OCI-LY3 (cell line): ENCODE data around the gene HOOK1.

Experiments used
- H2AFZ ChIP-seq: fragments of 200-600, 300-600 bp; shearing (Covaris generic); 2 replicates; pipeline ENCODE4 v1.6.0; 2014; ENCODE audit warnings: antibody characterized with exemption, low read depth, low read length
- H3K27ac ChIP-seq: fragments of 200-600, 300-600 bp; sonication (generic); 2 replicates; pipeline ENCODE4 v1.5.1; 2014; ENCODE audit warnings: mild to moderate bottlenecking, low read length, moderate library complexity, mixed read lengths
- H3K27me3 ChIP-seq: fragments of 200-600, 300-600 bp; sonication (generic); 2 replicates; pipeline ENCODE4 v1.6.1; 2014; ENCODE audit warnings: low read depth, low read length, mixed read lengths
- H3K36me3 ChIP-seq: fragments of 200-600, 300-600 bp; sonication (generic); replicated peaks from 2 replicates; pipeline ENCODE3; 2014; ENCODE audit warnings: low read depth, low read length, mixed read lengths
- H3K4me1 ChIP-seq: fragments of 300-600, 200-600 bp; sonication (generic); 2 replicates; pipeline ENCODE4 v1.6.1; 2014; ENCODE audit warnings: low read length, mixed read lengths
- H3K4me2 ChIP-seq: fragments of 200-600, 300-600 bp; sonication (generic); 2 replicates; pipeline ENCODE4 v1.6.1; 2014; ENCODE audit warnings: low read length, mixed read lengths
- H3K4me3 ChIP-seq: fragments of 300-600, 200-600 bp; sonication (generic); 2 replicates; pipeline ENCODE4 v1.5.1; 2014; ENCODE audit warnings: antibody characterized with exemption, mild to moderate bottlenecking, low read length, moderate library complexity
- H3K79me2 ChIP-seq: fragments of 300-600, 200-600 bp; shearing (Covaris generic); 2 replicates; pipeline ENCODE4 v1.6.1; 2014; ENCODE audit warnings: mild to moderate bottlenecking, low read length, mixed read lengths
- H3K9ac ChIP-seq: fragments of 300-600, 200-600 bp; shearing (Covaris generic); 2 replicates; pipeline ENCODE4 v1.6.0; 2014; ENCODE audit warnings: mild to moderate bottlenecking, low read length, moderate library complexity
- H3K9me3 ChIP-seq: fragments of 200-600, 300-600 bp; shearing (Covaris generic); 2 replicates; pipeline ENCODE4 v1.6.1; 2014; ENCODE audit warnings: low read length, mixed read lengths; ENCODE audit not compliant: insufficient read depth
- H4K20me1 ChIP-seq: fragments of 200-600, 300-600 bp; sonication (generic); 2 replicates; pipeline ENCODE4 v1.6.1; 2016; ENCODE audit warnings: low read length, mixed read lengths; ENCODE audit not compliant: insufficient read depth
- CTCF ChIP-seq: fragments of 200-600, 300-600 bp; sonication (generic); IDR thresholded peaks from 2 replicates; pipeline ENCODE4 v1.5.1; 2014; ENCODE audit warnings: antibody characterized with exemption, low read length, low read depth
- EZH2phosphoT487 ChIP-seq: fragments of 200-600 bp; shearing (Covaris generic); IDR thresholded peaks from 2 replicates; pipeline ENCODE4 v1.6.1; 2018; ENCODE audit warnings: antibody characterized with exemption, mixed run types, low read depth

HOOK1 gene

GRCh38 chr1:59803458-59804038 lies 11.2 kb upstream of the HOOK1 start:
- no peaks in the 10 kb centered on the region for H3K36me3 ChIP-seq
- no peak overlapping the region for H3K27ac ChIP-seq
- no peak overlapping the region for H3K4me3 ChIP-seq
- H3K9ac ChIP-seq = no peak overlapping the region
- no peaks in the 10 kb centered on the region for H3K27me3 ChIP-seq
- H3K4me2 ChIP-seq = no peak overlapping the region
- H3K4me1 ChIP-seq = no peaks in the 10 kb centered on the region
- H3K9me3 ChIP-seq = no peaks in the 10 kb centered on the region
- no peaks in the 10 kb centered on the region for H3K79me2 ChIP-seq
- TF ChIP-seq CTCF (no peak), EZH2phosphoT487 (no peak)
- H2AFZ ChIP-seq = no peak overlapping the region
- no peaks in the 10 kb centered on the region for H4K20me1 ChIP-seq

- Histone ChIP-seq H3K4me2 (no peak overlapping the region), H3K27ac (no peak overlapping the region), H3K9ac (no peak overlapping the region), H4K20me1 (no peaks in the 10 kb centered on the region), H3K36me3 (no peaks in the 10 kb centered on the region), H2AFZ (no peak overlapping the region), H3K4me1 (no peaks in the 10 kb centered on the region), H3K79me2 (no peaks in the 10 kb centered on the region), H3K4me3 (no peak overlapping the region), H3K9me3 (no peaks in the 10 kb centered on the region), H3K27me3 (no peaks in the 10 kb centered on the region)
- TF ChIP-seq EZH2phosphoT487 (no peak), CTCF (no peak)
Measured at GRCh38 chr1:59804301-59804700, 10.4 kb upstream of the HOOK1 start.

- Histone ChIP-seq H3K9me3 (no peaks in the 10 kb centered on the region), H3K4me1 (no peaks in the 10 kb centered on the region), H4K20me1 (no peaks in the 10 kb centered on the region), H3K36me3 (no peaks in the 10 kb centered on the region), H3K4me3 (no peak overlapping the region), H3K27me3 (no peaks in the 10 kb centered on the region), H3K27ac (no peak overlapping the region), H3K79me2 (no peaks in the 10 kb centered on the region), H3K4me2 (no peak overlapping the region), H2AFZ (no peak overlapping the region), H3K9ac (no peak overlapping the region)
- TF ChIP-seq CTCF = no peak
- no peak for TF ChIP-seq EZH2phosphoT487
Measured at GRCh38 chr1:59805554-59805953, 9.2 kb upstream of the HOOK1 start.

- peak overlapping the region; percentile 65 for H3K4me2 ChIP-seq
- peak overlapping the region; percentile 71 for H3K9ac ChIP-seq
- TF ChIP-seq CTCF (no peak), EZH2phosphoT487 (no peak)
- H3K4me1 ChIP-seq = peaks cover 4% of the 10 kb centered on the region
- H3K4me3 ChIP-seq = peak overlapping the region; percentile 89
- 0 out of 2 replicates have a peak, but pooled peaks cover 6% of the 10 kb centered on the region for H3K79me2 ChIP-seq
- H2AFZ ChIP-seq = peak overlapping the region; percentile 85
- H4K20me1 ChIP-seq = no peaks in the 10 kb centered on the region
- H3K9me3 ChIP-seq = no peaks in the 10 kb centered on the region
- H3K27ac ChIP-seq = no peak overlapping the region
- no peaks in the 10 kb centered on the region for H3K36me3 ChIP-seq
- H3K27me3 ChIP-seq = no peaks in the 10 kb centered on the region
Measured at GRCh38 chr1:59814180-59814900, 409 bp upstream of the HOOK1 start.
